Ascending aorta (tissue), 2 donors: ENCODE measurements around the gene SENP6. TPM values are rescaled to one million over a fixed set of nuclear protein-coding genes. Genes with fewer than 3 reads are reported as not detected.

ENCODE experiments used
- DNase-seq, 2 donors: peaks; one replicate each; pipeline ENCODE4 v3.0.0-alpha.2; 2019; ENCODE audit warnings: low spot score in 2 of 2
- H3K27ac ChIP-seq, 2 donors: fragments of 200-600 bp; sonication (generic); one replicate each; pipeline ENCODE4 v1.5.1; 2016 to 2017; ENCODE audit warnings: mild to moderate bottlenecking in 1 of 2
- H3K27me3 ChIP-seq: fragments of 200-600 bp; sonication (generic); one replicate; pipeline ENCODE4 v1.5.1; 2017
- H3K36me3 ChIP-seq, 2 donors: fragments of 200-600 bp; sonication (generic); one replicate each; pipeline ENCODE4 v1.5.1; 2016
- H3K4me1 ChIP-seq, 2 donors: fragments of 200-600 bp; sonication (generic); one replicate each; pipeline ENCODE4 v1.5.1; 2016 to 2017; ENCODE audit warnings: mild to moderate bottlenecking in 1 of 2
- H3K4me3 ChIP-seq, 2 donors: fragments of 200-600 bp; sonication (generic); one replicate each; pipeline ENCODE4 v1.5.1; 2016 to 2017; ENCODE audit warnings: mild to moderate bottlenecking in 1 of 2
- H3K9me3 ChIP-seq, 2 donors: fragments of 200-600 bp; sonication (generic); one replicate each; pipeline ENCODE4 v1.5.1; 2016
- intact Hi-C: fragments of 100-400 bp; cut with DNase I; formaldehyde crosslinking; loops from one replicate; pipeline ENCODE4 v1.15.1; 2023
- total RNA-seq: library from RNA; depleted of rRNA; stranded (reverse); fragments of >200 nt; gene quantifications from one replicate; pipeline ENCODE4 v1.1.0, GENCODE V29; 2016
- TF ChIP-seq, protein P1 (sequence below), 3 experiments: fragments of 200-600 bp in 2 of 3; fragments of 450-650 bp in 1 of 3; sonication (generic) in 2 of 3; IDR thresholded peaks; one replicate each; pipeline ENCODE4 v1.5.1; 2016 to 2019; ENCODE audit warnings: antibody characterized with exemption in 3 of 3, mild to moderate bottlenecking in 1 of 3, moderate library complexity in 1 of 3

SENP6 gene
- total RNA-seq, 1 donor from 2014 or later, result 24.4 TPM

DNA sequence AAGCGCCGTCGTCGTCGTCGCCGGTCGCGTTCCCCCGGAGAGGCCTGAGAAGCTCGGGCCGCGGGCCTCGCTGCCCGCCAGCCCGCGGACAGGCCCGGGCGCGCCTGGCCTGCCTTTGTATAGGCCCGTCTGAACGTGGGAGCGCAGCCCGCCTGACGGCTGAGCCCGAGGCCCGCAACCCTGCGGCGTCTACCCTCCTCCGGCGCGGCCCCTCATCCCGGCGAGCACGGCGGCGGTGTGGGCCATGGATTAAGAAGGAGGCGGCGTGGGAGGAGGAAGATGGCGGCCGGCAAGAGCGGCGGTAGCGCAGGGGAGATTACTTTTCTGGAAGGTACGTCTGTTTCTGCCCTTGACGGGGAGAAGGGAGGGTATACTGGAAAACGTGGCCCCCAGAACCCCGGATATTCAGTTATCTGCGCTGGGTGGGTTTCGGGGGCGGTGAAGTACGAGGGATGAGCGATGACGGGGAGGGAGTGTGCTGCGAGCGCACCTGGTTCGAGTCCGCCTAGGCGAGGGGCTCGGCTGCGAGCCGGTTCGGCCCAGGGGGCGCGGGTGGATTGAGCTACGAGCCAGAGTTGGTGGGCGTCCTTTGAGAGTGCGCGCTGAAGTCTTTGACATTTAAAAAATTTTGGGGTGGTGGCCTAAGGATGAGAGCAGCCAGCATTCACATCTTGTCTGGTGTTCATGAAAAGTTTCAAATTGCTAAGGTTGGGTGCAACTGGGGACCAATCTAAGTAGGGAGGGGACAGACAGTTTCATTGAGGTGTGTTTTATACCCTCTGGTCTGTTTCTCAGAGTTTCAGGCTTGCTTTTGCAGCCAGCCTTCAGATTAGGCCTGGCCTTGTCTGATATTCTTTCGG lies 796 bp downstream of the SENP6 start:
- intact Hi-C loops, result loop anchor here (5.0 to 10.0 kb wide), 4 partner anchors 188 to 1948 kb away; partner anchors contain the start of genes SLC17A5 and TMEM30A
- peaks cover 5 to 17% of the 10 kb centered on the region in 2 donors for H3K4me1 ChIP-seq
- peak in 1 of 2 donors; percentile 75 for DNase-seq
- TF ChIP-seq, protein P1, sequence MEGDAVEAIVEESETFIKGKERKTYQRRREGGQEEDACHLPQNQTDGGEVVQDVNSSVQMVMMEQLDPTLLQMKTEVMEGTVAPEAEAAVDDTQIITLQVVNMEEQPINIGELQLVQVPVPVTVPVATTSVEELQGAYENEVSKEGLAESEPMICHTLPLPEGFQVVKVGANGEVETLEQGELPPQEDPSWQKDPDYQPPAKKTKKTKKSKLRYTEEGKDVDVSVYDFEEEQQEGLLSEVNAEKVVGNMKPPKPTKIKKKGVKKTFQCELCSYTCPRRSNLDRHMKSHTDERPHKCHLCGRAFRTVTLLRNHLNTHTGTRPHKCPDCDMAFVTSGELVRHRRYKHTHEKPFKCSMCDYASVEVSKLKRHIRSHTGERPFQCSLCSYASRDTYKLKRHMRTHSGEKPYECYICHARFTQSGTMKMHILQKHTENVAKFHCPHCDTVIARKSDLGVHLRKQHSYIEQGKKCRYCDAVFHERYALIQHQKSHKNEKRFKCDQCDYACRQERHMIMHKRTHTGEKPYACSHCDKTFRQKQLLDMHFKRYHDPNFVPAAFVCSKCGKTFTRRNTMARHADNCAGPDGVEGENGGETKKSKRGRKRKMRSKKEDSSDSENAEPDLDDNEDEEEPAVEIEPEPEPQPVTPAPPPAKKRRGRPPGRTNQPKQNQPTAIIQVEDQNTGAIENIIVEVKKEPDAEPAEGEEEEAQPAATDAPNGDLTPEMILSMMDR (IDR thresholded peaks at IDR 0.05), result no peak
- H3K27me3 ChIP-seq, result no peaks in the 10 kb centered on the region
- no peaks in the 10 kb centered on the region for H3K9me3 ChIP-seq
- peak overlapping the region; percentile 91 to 94 for H3K4me3 ChIP-seq
- H3K36me3 ChIP-seq, result no peaks in the 10 kb centered on the region
- H3K27ac ChIP-seq, result peak overlapping the region; percentile 98 to 99

DNA sequence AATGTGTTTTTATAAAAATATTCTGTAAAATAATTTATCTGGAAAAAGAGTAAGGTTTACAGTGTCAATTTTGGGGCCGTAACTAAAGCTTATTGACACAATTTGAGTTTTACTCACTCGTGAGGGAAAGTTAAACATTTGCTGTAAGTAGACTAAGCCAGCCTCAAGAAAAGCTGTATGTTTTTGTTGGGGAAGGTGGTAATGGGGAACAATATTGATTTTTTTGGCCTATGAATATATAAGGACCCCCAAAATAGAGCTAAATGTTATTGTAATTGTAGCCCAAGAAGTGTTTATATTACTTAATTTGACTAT lies 1.4 kb downstream of the SENP6 start:
- peak overlapping the region; percentile 98 to 99 for H3K27ac ChIP-seq
- peaks cover 5 to 13% of the 10 kb centered on the region in 2 donors for H3K4me1 ChIP-seq
- H3K9me3 ChIP-seq, result no peaks in the 10 kb centered on the region
- TF ChIP-seq, protein P1 (IDR thresholded peaks at IDR 0.05), result no peak
- no peaks in the 10 kb centered on the region for H3K27me3 ChIP-seq
- H3K36me3 ChIP-seq, result no peaks in the 10 kb centered on the region
- intact Hi-C loops, result loop anchor here (5.0 to 10.0 kb wide), 4 partner anchors 188 to 1948 kb away; partner anchors contain the start of genes SLC17A5 and TMEM30A
- no peak for DNase-seq
- H3K4me3 ChIP-seq, result peak overlapping the region; percentile 91 to 94

DNA sequence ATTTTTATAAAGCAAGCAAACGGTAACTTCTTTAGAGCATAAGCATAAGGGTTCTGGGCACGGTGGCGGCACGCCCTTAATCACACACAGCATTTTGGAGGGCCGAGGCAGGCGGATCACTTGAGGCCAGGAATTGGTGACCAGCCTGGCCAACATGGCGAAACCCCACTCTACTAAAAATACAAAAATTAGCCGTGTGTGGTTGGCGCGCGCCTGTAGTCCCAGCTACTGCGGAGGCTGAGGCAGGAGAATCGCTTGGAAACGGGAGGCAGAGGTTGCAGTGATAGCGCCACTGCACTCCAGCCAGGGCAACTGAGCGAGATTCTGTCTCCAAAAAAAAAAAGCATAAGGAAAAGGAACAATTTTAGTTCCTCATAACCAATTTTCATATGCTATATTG lies 2.6 kb downstream of the SENP6 start:
- intact Hi-C loops, result loop anchor here (5.0 to 10.0 kb wide), 4 partner anchors 189 to 1949 kb away; partner anchors contain the start of genes SLC17A5 and TMEM30A
- H3K4me3 ChIP-seq, result peak overlapping the region; percentile 91 to 94
- no peaks in the 10 kb centered on the region for H3K9me3 ChIP-seq
- TF ChIP-seq, protein P1 (IDR thresholded peaks at IDR 0.05), result no peak
- H3K4me1 ChIP-seq, result peaks cover 5 to 12% of the 10 kb centered on the region in 2 donors
- DNase-seq, result no peak
- peak overlapping the region; percentile 6 to 99 for H3K27ac ChIP-seq
- H3K27me3 ChIP-seq, result no peaks in the 10 kb centered on the region
- no peaks in the 10 kb centered on the region for H3K36me3 ChIP-seq

DNA sequence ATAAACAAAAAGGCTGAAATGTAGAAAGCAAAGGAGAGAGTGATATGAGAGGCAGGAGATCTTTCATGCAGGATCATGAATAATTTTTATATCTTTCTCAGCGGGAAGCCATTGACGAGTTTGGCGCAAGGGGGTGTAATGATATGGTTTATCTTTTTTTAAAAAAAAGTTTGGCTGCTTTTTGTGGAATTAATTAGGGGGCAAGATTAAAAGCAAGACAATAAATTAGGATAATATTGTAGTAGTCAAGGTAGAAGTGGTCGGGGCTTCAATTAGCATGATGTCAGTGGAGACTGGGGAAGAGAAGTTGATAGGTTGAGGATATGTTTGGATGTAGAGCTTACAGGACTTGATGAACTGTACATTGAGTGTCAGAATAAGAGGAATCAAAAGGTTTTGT lies 4.0 kb downstream of the SENP6 start:
- TF ChIP-seq, protein P1 (IDR thresholded peaks at IDR 0.05), result no peak
- H3K4me3 ChIP-seq, result no peak overlapping the region
- intact Hi-C loops, result loop anchor here (10.0 kb wide), 3 partner anchors 191 to 1951 kb away; partner anchors contain the start of gene SLC17A5
- H3K27me3 ChIP-seq, result no peaks in the 10 kb centered on the region
- H3K36me3 ChIP-seq, result no peaks in the 10 kb centered on the region
- H3K27ac ChIP-seq, result peak overlapping the region in 1 of 2 donors; percentile 27
- peaks cover 3 to 16% of the 10 kb centered on the region in 2 donors for H3K4me1 ChIP-seq
- H3K9me3 ChIP-seq, result no peaks in the 10 kb centered on the region
- no peak for DNase-seq

DNA sequence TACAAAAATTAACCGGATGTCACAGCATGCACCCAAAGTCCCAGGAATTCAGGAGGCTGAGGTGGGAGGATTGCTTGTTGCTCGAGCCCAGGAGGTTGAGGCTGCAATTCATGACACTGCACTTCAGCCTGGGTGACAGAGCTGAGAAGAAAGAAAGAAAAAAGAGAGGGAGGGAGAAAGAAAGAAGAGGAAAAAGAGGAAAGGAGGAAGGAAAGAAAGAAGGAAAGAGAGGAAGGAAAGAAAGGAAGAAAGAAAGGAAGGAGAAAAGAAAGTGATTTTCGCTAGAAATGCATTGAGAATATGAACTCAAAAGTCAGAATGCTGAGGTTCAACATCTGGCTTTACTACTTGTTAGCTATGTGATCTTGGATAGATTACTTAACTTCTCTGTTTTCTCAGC lies 6.6 kb downstream of the SENP6 start:
- H3K4me1 ChIP-seq, result peaks cover 7 to 34% of the 10 kb centered on the region in 2 donors

More for the DNA sequence above, 6.6 kb downstream of the SENP6 start:
- Histone ChIP-seq H3K27me3 (no peaks in the 10 kb centered on the region), H3K9me3 (no peaks in the 10 kb centered on the region), H3K27ac (peak overlapping the region; percentile 42 to 78), H3K4me3 (no peak overlapping the region), H3K36me3 (no peaks in the 10 kb centered on the region)
- intact Hi-C loops, result loop anchor here (10.0 kb wide), 3 partner anchors 194 to 1954 kb away; partner anchors contain the start of gene SLC17A5
- TF ChIP-seq, protein P1 (IDR thresholded peaks at IDR 0.05), result no peak
- no peak for DNase-seq
